H1 (cell line): ENCODE measurements around the gene PFN3. TPM values are rescaled to one million over a fixed set of nuclear protein-coding genes. Genes with fewer than 3 reads are reported as not detected.

Source experiments
- BCL11A ChIP-seq, 2 experiments: IDR thresholded peaks; one replicate each; pipeline ENCODE4 v1.6.1; 2011; ENCODE audit warnings: low read depth in 2 of 2, low read length in 2 of 2, mild to moderate bottlenecking in 2 of 2
- CHD2 ChIP-seq: IDR thresholded peaks from 2 replicates; pipeline ENCODE4 v1.6.1; 2012; ENCODE audit warnings: low read length, improper control_type of control experiment
- CHD7 ChIP-seq: fragments of 300-600 bp; sonication (generic); IDR thresholded peaks from 2 replicates; pipeline ENCODE4 v1.7.1; 2012; ENCODE audit warnings: low read length, moderate library complexity, mild to moderate bottlenecking, inconsistent platforms; ENCODE audit not compliant: insufficient replicate concordance
- CTCF ChIP-seq, 3 experiments: IDR thresholded peaks; 1 replicate in 2 of 3; 2 replicates in 1 of 3; pipeline versions ENCODE4 v1.5.1 to v1.6.1; 2011; ENCODE audit warnings: low read length in 3 of 3, mild to moderate bottlenecking in 3 of 3, inconsistent platforms in 2 of 3, low read depth in 1 of 3, moderate library complexity in 1 of 3; ENCODE audit not compliant: insufficient read depth in 1 of 3; ENCODE audit errors: control extremely low read depth in 1 of 3
- FOSL1 ChIP-seq: IDR thresholded peaks from 2 replicates; pipeline ENCODE4 v1.6.1; 2011; ENCODE audit warnings: mild to moderate bottlenecking, low read depth, low read length, moderate library complexity; ENCODE audit not compliant: insufficient read depth
- KDM4A ChIP-seq: IDR thresholded peaks from one replicate; pipeline ENCODE4 v1.7.1; 2012; ENCODE audit warnings: low read depth, mild to moderate bottlenecking, moderate library complexity, low read length, inconsistent platforms; ENCODE audit not compliant: severe bottlenecking
- TAF7 ChIP-seq: optimal IDR thresholded peaks from 2 replicates; pipeline ENCODE3; 2011; ENCODE audit warnings: low read depth, mild to moderate bottlenecking, inconsistent platforms, low read length, moderate library complexity, borderline replicate concordance
- polyA plus RNA-seq, 7 experiments: library from polyadenylated mRNA; depleted of rRNA in 3 of 7; stranded (reverse) in 5 of 7; unstranded in 2 of 7; fragments of >200 nt in 5 of 7; fragments of 200-250 nt in 2 of 7; gene quantifications; 1 replicate in 5 of 7; 2 replicates in 1 of 7; 4 replicates in 1 of 7; pipeline versions ENCODE4 v1.2.1 to v1.2.3, GENCODE V29; 2011 to 2013; ENCODE audit warnings: missing spikeins in 2 of 7, mixed read lengths in 2 of 7
- total RNA-seq: library from RNA; stranded (reverse); fragmentation: NEBNext Ultra II Directional; extraction: Animal tissue kit (Norgen Biotek cat#: 25700); gene quantifications from 2 replicates; pipeline ENCODE4 v1.2.1, GENCODE V29; 2021

Gene PFN3
- total and polyA plus RNA-seq, 2 of the 8 experiments (the other 6 are each of a cell fraction or from before 2014, with no cell fraction given), result not detected

GRCh38 chr5:177372034-177372896 is 28.2 kb downstream of the PFN3 start (continued):
- TF ChIP-seq CTCF (IDR thresholded peaks at IDR 0.05; ENCODE audit: control extremely low read depth in 1 of 3, insufficient read depth in 1 of 3, low read depth in 1 of 3, low read length in 3 of 3) (no peak), KDM4A (no peak), CHD7 (no peak), TAF7 (no peak), FOSL1 (no peak), CHD2 (no peak), BCL11A (IDR thresholded peaks at IDR 0.05; ENCODE audit: low read depth in 2 of 2, low read length in 2 of 2) (no peak)
